BJ (cell line): ENCODE measurements around the gene CHMP1A. TPM values are rescaled to one million over a fixed set of nuclear protein-coding genes. Genes with fewer than 3 reads are reported as not detected.

Source experiments
- CTCF ChIA-PET: fragments of 350-600 bp; formaldehyde crosslinking; extraction: SDS; loops from one replicate; lab custom pipeline; 2021; ENCODE audit warnings: antibody characterized with exemption, inconsistent platforms; lab: Yijun Ruan, JAX
- POLR2A ChIA-PET: fragments of 300-600 bp; sonication (Branson Sonifier 250); formaldehyde crosslinking; extraction: SDS; loops from one replicate; lab custom pipeline; 2021; ENCODE audit warnings: antibody characterized with exemption; lab: Charles Lee
- DNase-seq: peaks from one replicate; pipeline ENCODE4 v3.0.0-alpha.2; 2011; ENCODE audit warnings: low read depth
- H3K27me3 ChIP-seq: 2 replicates; pipeline ENCODE4 v1.6.0; 2011; ENCODE audit warnings: low read length; ENCODE audit not compliant: control insufficient read depth, insufficient read depth
- H3K36me3 ChIP-seq: 2 replicates; pipeline ENCODE4 v1.5.1; 2011; ENCODE audit warnings: low read length; ENCODE audit not compliant: control insufficient read depth, insufficient read depth
- H3K4me3 ChIP-seq: 2 replicates; pipeline ENCODE4 v1.5.1; 2011; ENCODE audit warnings: low read depth, mild to moderate bottlenecking, control low read depth, low read length
- CTCF ChIP-seq: IDR thresholded peaks from 2 replicates; pipeline ENCODE4 v1.5.1; 2011; ENCODE audit warnings: low read depth, mild to moderate bottlenecking, control low read depth, inconsistent platforms, low read length, moderate library complexity; ENCODE audit not compliant: insufficient read depth
- polyA plus RNA-seq: library from polyadenylated mRNA; depleted of rRNA; stranded (reverse); fragments of >200 nt; gene quantifications from 2 replicates; pipeline ENCODE4 v1.2.3, GENCODE V29; 2011

The CHMP1A gene
- polyA plus RNA-seq, 1 experiment = 105 TPM

- no peak overlapping the region for H3K4me3 ChIP-seq
- no peak for TF ChIP-seq CTCF
- ChIA-PET CTCF (interaction anchor here (1.1 to 2.2 kb wide), 4 partner anchors 11 to 48 kb away, joined by 3 to 10 read pairs (median 3); no protein-coding TSS in a partner anchor), POLR2A (interaction anchor here (0.6 kb wide), 1 partner anchor 234 kb away, joined by 8 read pairs; no protein-coding TSS in a partner anchor)
- no peaks in the 10 kb centered on the region for H3K36me3 ChIP-seq
- H3K27me3 ChIP-seq = peaks cover 10% of the 10 kb centered on the region
- no peak for DNase-seq
Measured at GRCh38 chr16:89621698-89622409, 35.7 kb downstream of the CHMP1A start.

GRCh38 chr16:89621136-89621697 is 36.3 kb downstream of the CHMP1A start:
- TF ChIP-seq CTCF = no peak
- ChIA-PET CTCF (interaction anchor here (1.1 kb wide), 1 partner anchor 12 kb away, joined by 3 read pairs; no protein-coding TSS in a partner anchor), POLR2A (interaction anchor here (1.0 kb wide), 1 partner anchor 13 kb away, joined by 3 read pairs; no protein-coding TSS in a partner anchor)
- peaks cover 10% of the 10 kb centered on the region for H3K27me3 ChIP-seq
- no peak for DNase-seq
- H3K4me3 ChIP-seq = no peak overlapping the region
- H3K36me3 ChIP-seq = no peaks in the 10 kb centered on the region

GRCh38 chr16:89620406-89620841 is 37.1 kb downstream of the CHMP1A start:
- H3K27me3 ChIP-seq = peaks cover 10% of the 10 kb centered on the region
- DNase-seq = no peak
- ChIA-PET CTCF (interaction anchor here (1.1 kb wide), 1 partner anchor 12 kb away, joined by 3 read pairs; no protein-coding TSS in a partner anchor), POLR2A (interaction anchor here (1.0 kb wide), 1 partner anchor 14 kb away, joined by 3 read pairs; no protein-coding TSS in a partner anchor)
- H3K4me3 ChIP-seq = no peak overlapping the region
- TF ChIP-seq CTCF = no peak
- H3K36me3 ChIP-seq = no peaks in the 10 kb centered on the region

- POLR2A ChIA-PET = no interaction called here
- CTCF ChIA-PET = no interaction called here
- Histone ChIP-seq H3K27me3 (peaks cover 7% of the 10 kb centered on the region), H3K4me3 (no peak overlapping the region), H3K36me3 (no peaks in the 10 kb centered on the region)
- no peak for DNase-seq
- no peak for TF ChIP-seq CTCF
Measured at GRCh38 chr16:89619840-89620239, 37.7 kb downstream of the CHMP1A start.

- Histone ChIP-seq H3K4me3 (no peak overlapping the region), H3K36me3 (no peaks in the 10 kb centered on the region), H3K27me3 (peaks cover 7% of the 10 kb centered on the region)
- POLR2A ChIA-PET = no interaction called here
- CTCF ChIA-PET = interaction anchor here (1.3 kb wide), 1 partner anchor 25 kb away, joined by 3 read pairs; no protein-coding TSS in a partner anchor
- no peak for DNase-seq
- TF ChIP-seq CTCF = no peak
Measured at GRCh38 chr16:89618109-89618998, 39.2 kb downstream of the CHMP1A start.
